Measurements from ENCODE around the gene NDOR1. TPM values are rescaled to one million over a fixed set of nuclear protein-coding genes. Genes with fewer than 3 reads are reported as not detected.

NDOR1 gene
- total RNA-seq, 2 donors from 2014 or later = 5.9 to 6.5 TPM

DNA sequence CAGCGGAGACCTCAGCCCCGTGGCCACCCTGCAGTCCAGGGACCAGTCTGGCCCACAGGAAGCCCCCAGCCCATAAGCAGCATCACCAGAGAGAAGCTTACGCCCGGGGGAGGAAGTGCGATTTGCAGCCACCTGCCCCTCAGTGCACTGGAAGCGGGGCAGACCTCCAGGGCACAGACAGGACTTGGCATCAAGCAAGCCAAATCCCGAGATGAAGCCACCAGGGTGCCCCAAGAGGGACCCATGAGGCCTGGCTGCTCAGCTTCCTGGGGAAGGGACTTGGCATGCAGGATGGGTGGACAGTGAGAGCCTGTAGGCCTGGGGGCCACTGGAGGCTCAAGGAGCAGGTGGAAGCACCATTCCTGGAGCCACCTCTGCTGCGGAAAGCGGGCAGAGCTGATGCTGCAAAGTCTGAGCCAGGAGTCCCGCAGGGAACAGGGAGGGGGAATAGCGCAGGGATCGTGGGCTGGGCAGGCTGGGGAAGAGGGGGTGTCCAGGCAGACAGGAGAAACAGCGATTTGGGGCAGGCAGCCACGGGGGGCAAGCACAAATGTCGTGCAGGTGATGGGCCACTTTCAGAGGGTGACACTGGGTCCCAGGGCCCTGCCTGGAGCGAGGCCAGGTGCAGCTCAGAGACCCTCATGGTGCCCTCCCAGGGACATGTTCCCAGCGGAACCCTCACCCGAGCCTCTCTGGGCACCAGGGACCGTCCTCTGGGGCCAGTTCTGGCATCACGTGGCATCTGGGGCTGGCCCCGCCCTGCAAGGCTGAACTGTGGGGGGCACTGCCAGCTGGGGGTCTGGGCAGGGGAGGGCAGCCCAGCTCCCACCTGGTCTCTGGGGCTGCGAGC lies 38.9 kb upstream of the NDOR1 start:
- ATAC-seq (no peak), DNase-seq (no peak)
- intact Hi-C loops (cut with DNase I) = no loop called here

DNA sequence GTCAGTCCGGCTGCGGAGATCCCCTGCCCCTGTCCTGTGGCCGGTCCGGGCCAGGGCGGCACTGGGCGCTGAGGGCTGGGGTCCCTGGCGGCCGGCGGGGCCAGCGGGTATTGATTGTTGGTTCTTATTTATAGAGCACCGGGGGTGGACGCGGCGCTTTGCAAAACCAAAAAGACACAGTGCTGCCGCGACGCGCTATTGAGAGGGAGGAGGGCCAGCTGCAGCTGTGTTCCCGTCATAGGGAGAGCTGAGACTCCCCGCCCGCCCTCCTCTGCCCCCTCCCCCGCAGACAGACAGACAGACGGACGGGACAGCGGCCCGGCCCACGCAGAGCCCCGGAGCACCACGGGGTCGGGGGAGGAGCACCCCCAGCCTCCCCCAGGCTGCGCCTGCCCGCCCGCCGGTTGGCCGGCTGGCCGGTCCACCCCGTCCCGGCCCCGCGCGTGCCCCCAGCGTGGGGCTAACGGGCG lies 38.2 kb upstream of the NDOR1 start:
- intact Hi-C loops (cut with DNase I) = no loop called here
- no peak for DNase-seq
- ATAC-seq = no peak

DNA sequence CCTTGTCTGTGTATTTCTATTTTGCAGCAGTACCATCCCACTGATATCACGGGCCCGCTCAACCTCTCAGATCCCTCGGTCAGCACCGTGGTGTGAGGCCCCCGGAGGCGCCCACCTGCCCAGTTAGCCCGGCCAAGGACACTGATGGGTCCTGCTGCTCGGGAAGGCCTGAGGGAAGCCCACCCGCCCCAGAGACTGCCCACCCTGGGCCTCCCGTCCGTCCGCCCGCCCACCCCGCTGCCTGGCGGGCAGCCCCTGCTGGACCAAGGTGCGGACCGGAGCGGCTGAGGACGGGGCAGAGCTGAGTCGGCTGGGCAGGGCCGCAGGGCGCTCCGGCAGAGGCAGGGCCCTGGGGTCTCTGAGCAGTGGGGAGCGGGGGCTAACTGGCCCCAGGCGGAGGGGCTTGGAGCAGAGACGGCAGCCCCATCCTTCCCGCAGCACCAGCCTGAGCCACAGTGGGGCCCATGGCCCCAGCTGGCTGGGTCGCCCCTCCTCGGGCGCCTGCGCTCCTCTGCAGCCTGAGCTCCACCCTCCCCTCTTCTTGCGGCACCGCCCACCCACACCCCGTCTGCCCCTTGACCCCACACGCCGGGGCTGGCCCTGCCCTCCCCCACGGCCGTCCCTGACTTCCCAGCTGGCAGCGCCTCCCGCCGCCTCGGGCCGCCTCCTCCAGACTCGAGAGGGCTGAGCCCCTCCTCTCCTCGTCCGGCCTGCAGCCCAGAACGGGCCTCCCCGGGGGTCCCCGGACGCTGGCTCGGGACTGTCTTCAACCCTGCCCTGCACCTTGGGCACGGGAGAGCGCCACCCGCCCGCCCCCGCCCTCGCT lies 37.5 kb upstream of the NDOR1 start:
- ATAC-seq (peak; percentile 30 to 36), DNase-seq (peak; percentile 50)
- intact Hi-C loops (cut with DNase I) = no loop called here

DNA sequence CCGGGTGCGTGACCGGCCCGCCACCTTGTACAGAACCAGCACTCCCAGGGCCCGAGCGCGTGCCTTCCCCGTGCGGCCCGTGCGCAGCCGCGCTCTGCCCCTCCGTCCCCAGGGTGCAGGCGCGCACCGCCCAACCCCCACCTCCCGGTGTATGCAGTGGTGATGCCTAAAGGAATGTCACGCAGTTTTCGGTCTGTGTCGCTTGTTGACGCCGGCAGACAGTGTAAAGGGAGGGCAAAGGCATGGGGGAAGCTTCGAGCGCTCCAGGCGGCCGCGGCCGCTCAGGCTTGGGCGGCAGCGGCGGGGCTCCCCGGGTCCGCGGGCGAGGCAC lies 37.0 kb upstream of the NDOR1 start:
- ATAC-seq (peak; percentile 5 to 35), DNase-seq (no peak)
- intact Hi-C loops (cut with DNase I) = no loop called here

DNA sequence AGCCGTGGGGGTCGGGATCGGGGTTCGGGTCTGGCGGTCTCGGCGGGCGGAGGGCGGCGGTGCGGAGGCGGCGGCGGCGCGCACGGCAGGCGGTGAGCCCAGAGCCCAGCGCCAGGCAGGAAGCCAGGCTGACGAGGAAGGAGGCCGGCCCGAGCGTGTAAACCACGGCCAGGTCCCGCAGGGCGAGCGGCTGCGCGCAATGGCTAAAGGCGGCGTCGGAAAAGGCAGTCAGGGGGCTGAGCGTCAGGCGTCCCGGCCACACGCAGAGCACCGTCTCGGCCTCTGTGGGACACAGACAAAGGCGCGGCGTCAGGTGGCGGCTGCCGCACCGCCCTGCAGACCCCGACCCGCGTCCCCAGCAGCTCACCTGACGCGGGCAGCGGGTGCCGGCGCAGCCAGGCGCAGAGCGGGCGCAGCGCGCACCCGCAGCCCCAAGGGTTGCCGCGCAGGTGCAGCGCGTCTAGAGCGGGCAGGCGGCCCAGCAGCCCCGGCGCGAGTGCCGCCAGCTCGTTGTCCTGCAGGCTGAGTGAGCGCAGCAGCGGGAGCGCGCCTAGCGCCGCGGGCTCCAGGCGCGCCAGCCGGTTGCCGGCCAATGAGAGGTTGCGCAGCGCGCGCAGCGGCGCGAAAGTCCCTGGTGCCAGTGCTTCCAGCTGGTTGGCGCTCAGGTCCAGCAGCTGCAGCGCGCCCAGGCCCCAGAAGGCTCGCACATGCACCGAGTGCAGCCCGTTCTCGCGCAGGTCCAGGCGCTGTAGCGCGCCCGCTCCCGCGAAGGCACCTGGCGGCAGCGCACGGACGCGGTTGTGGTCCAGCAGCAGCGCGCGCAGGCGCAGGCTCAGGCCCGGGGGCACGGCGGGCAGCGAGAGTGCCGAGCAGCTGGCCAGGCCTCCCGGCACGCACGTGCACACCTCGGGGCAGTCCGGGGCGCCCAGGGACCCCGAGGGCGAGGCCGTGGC lies 36.3 kb upstream of the NDOR1 start:
- DNase-seq (no peak), ATAC-seq (peak; percentile 35 to 63)
- intact Hi-C loops (cut with DNase I) = no loop called here

GRCh38 chr9:137169896-137170358 lies 35.6 kb upstream of the NDOR1 start, which contains the start of gene LRRC26:
Gene LRRC26, minus strand, starts transcription at chr9:137170051. Its CDS starts 108 bp downstream, at chr9:137169943.
- DNase-seq (no peak), ATAC-seq (no peak)
- intact Hi-C loops (cut with DNase I) = no loop called here

DNA sequence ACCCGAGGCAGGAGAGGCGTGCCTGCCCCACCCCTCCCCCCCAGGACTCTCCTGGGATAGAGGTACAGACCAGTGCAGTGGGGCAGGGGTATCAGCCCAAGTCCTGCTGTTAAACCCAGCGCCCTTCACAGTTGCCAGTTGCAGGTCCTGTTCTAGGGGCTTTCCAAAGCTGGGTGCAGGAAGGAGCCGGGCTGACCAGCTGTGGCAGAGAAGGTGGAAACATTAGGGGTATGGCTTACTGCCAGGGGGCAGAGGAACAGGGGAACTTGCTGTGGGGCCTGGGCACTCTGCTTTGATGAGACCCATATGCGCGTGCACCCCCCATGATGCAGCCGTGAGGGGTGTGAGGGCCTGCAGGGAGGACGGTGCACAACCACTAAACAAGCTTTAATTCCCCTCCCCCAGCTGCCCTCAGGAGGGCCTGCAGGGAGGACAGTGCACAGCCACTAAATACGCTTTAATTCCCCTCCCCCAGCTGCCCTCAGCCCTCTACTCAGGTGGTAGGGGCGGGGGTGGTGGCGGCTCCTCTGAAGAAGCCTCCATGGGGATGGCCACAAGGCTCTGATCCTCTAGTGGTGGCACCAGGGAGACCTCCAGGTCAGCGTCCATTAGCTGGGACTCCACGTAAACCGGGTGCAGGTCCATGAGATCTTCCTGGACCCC lies 34.9 kb upstream of the NDOR1 start:
- no peak for DNase-seq
- no peak for ATAC-seq
- intact Hi-C loops (cut with DNase I) = no loop called here

GRCh38 chr9:137171149-137171900 lies 34.2 kb upstream of the NDOR1 start:
- intact Hi-C loops (cut with DNase I) = no loop called here
- no peak for ATAC-seq
- DNase-seq = no peak

DNA sequence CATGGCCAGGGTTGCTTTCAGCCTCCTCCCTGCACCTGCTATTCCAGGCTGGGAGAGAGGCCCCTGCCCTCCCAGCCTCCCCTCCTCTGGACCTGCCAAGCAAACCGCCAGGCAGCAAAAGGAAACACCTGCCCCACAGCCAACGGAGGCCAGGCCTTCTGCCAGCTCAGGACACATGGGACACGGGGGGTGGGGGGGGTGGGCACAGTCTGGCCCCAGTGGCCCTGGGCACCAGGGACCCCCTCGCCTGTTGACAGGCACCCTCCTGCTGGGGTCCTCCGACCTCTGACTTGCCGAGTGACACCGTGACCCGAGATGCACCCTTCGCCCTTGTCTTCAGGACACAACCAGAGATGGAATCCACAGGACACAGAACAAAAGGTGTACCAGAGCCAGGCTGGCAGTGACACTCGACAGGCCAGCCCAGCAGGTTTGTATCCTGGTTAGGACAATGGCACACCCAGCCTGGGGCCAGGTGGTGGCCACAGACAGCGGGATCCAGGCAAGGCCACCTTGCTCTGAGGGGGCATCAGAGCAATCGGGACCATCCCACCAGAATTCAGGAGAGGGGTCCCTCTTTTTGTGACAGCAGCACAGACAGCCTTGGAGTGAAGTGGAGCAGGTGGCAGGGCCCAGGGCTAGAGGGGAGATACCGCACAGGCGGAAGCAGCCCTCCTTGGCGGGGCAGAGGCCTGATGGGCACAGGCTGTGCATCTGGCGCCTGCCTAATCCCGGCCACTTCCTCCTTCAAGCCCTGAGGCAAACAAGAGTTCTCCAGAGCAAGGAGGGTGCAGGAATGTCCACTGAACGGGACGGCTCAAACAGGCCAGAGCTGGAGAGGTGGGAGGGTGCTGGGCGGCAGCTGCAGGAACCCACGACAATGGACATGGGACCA lies 32.4 kb upstream of the NDOR1 start:
- ATAC-seq (no peak), DNase-seq (no peak)
- intact Hi-C loops (cut with DNase I) = no loop called here

GRCh38 chr9:137173796-137174664 lies 31.5 kb upstream of the NDOR1 start:
- no peak for DNase-seq
- ATAC-seq = no peak
- intact Hi-C loops (cut with DNase I) = no loop called here

DNA sequence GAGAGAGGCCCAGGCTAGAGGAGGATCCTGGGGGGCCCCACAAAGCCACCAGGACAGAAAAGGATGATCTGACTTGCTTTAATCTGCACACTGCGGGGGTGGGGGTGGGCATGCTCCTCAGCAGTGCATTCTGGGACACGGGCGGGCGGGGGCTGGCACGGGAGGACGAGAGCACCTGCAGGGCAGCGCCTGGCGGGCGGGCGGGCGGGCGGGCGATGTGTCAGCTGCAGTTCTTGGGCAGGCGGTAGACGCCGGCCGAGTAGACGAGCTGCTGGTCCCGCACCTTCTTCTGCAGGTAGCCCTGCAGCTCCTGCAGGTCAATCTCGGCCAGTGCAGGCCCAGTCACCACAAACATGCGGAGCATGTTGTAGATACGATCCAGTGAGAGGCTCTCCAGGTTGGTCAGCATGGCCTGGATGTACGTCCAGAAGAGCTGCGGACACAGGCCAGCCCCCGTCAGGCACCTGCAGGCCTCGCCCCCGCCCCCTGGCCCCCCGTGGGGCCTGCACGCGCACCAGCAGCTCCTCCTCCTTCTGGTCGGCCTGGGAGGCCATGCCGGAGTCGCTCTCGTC lies 30.7 kb upstream of the NDOR1 start:
- DNase-seq (no peak), ATAC-seq (no peak)
- intact Hi-C loops (cut with DNase I) = no loop called here

DNA sequence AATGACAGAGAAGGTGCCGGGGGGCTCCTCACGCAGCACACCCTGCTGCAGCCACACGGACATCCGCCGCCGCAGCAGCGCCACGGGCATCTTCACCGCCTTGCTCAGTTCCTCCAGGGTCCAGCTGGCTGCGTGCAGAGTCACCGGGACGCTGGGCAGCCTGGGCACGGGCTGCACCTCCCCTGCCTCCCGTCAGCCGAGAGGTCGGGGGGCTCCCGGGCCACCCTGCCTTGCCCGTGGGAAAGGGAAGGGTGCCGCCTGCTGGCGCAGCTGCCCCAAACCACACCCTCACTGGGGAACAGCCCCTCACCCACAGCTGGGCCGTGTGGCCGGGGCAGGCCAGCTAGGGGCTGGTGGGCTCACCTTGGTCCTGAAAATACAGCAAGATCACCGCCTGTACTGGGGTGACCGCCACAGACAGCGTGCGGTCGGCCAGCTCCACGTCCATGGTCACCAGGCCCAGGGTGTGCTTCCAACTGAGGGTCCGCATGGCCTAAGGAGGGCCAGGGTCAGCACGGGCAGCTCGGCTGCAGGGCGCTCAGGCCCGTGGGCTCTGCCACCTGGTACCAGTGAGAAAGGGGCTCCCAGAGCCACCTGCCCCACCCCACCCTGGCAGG lies 30.0 kb upstream of the NDOR1 start:
- DNase-seq (no peak), ATAC-seq (no peak)
- intact Hi-C loops (cut with DNase I) = no loop called here

DNA sequence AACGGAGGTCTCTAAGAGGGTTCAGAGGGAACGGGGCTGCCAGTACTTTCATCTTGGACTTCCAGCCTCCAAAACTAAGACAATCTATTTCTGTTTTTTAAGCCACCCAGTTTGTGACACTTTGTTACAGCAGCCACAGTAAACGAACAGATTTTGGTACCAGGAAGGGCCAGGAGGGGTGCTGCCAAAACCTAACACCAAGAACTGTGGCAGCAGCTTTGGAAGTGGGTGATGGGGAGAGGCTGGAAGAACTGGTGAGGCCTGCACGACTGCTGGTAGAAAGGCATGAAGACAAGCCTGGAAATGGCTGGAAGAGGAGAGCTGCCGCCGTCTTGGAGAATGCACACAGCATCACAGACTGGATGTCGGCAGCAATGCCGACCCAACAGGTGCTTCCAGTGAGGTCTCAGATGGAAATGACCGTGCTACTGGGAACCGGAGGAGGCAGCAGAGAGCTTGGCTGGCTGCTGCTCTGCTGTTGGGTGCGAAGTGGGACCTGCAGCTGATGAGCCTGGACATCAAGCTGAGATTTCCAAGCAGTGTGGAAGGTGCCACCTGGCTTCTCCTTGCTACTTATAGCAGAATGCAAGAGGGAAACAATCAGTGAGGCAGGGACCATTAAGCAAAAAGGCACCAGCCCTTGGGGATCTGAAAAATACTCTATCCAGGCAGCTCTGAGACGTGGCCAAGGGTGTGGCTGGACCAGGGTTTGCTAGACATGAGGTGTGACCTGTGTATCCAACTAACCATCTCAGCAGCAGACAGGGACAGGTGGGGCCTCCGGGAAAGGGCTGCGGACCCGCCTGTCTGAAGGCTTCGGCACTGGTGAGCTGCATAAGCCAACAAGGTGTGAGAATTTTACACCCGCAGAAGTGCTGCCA lies 29.0 kb upstream of the NDOR1 start:
- ATAC-seq = peak in 1 of 2 donors; percentile 19
- no peak for DNase-seq
- intact Hi-C loops (cut with DNase I) = no loop called here

GRCh38 chr9:137178201-137178938 lies 27.1 kb upstream of the NDOR1 start:
- ATAC-seq = no peak
- DNase-seq = no peak
- intact Hi-C loops (cut with DNase I) = no loop called here

All from left cardiac atrium (tissue), 4 donors.